Esophagus (tissue), 2 donors: ENCODE data around the gene ZNF555. TPM values are rescaled to one million over a fixed set of nuclear protein-coding genes. Genes with fewer than 3 reads are reported as not detected.

Experiments used
- H3K27ac ChIP-seq, 2 donors: one replicate each; pipeline ENCODE4 v1.5.1; 2013; ENCODE audit warnings: low read depth in 2 of 2, mild to moderate bottlenecking in 2 of 2, inconsistent platforms in 1 of 2, low read length in 1 of 2, moderate library complexity in 1 of 2
- H3K27me3 ChIP-seq, 2 donors: one replicate each; pipeline ENCODE4 v1.6.1; 2013; ENCODE audit warnings: low read length in 2 of 2, control low read depth in 1 of 2, mild to moderate bottlenecking in 1 of 2; ENCODE audit not compliant: insufficient read depth in 2 of 2, control insufficient read depth in 1 of 2
- H3K36me3 ChIP-seq, 2 donors: one replicate each; pipeline ENCODE4 v1.6.1; 2013; ENCODE audit warnings: low read length in 1 of 2; ENCODE audit not compliant: control insufficient read depth in 2 of 2, insufficient read depth in 2 of 2
- H3K4me1 ChIP-seq, 2 donors: one replicate each; pipeline ENCODE4 v1.6.1; 2013; ENCODE audit warnings: low read length in 1 of 2; ENCODE audit not compliant: control insufficient read depth in 2 of 2, insufficient read depth in 2 of 2
- H3K4me3 ChIP-seq, 2 donors: one replicate each; pipeline ENCODE4 v1.5.1; 2013; ENCODE audit warnings: low read length in 2 of 2, mild to moderate bottlenecking in 2 of 2, low read depth in 1 of 2, moderate library complexity in 1 of 2
- H3K9me3 ChIP-seq, 2 donors: one replicate each; pipeline ENCODE4 v1.6.1; 2013; ENCODE audit warnings: mild to moderate bottlenecking in 2 of 2, low read depth in 1 of 2, low read length in 1 of 2, moderate library complexity in 1 of 2; ENCODE audit not compliant: control insufficient read depth in 2 of 2, insufficient read depth in 1 of 2
- WGBS, 2 donors: extraction: QIAGEN DNeasy Blood & Tissue Kit; methylation state at CpG; one replicate each; pipeline ENCODE4 v1.1.7; 2013; 5-methylcytosine and 5-hydroxymethylcytosine counted together
- polyA plus RNA-seq, 2 donors: library from polyadenylated mRNA; stranded (reverse); fragments of 200-250 nt; gene quantifications; one replicate each; pipeline ENCODE4 v1.2.3, GENCODE V29; 2013
- donor health status: healthy with polysubstance abuse.
- donor health status: Bipolar disorder and iron deficiency.

ZNF555 gene
- polyA plus RNA-seq, 2 donors, result 1.2 to 2.4 TPM

DNA sequence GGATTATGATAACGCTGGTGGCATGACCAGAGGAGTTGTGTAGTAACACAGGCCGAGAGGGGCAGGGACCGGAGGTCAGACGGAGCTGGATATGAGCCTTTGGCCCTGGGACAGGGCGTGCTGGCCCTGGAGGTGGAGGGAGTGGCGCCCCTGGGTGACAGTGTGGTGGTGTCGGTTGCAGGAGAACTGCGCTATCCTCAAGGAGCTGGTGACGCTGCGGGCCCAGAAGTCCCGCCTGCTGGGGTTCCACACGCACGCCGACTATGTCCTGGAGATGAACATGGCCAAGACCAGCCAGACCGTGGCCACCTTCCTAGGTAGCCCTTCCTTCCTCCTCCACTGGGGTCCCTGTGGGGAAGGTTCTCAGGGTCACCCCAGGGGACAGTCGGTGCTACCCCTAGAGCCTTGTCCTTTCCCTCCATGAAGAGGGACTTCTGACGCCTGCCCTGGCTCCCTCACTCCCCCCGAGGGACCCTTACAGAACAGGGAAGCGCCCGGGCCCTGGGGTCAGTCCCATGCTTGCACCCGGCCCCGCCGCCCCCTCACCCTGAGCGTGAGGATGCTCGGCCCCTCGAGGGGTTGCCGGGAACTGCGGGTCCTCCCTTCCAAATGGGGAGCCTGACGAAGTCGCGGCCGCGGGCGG is 34.4 kb upstream of the ZNF555 start:
- no peaks in the 10 kb centered on the region for H3K4me1 ChIP-seq
- no peak overlapping the region for H3K4me3 ChIP-seq
- peaks cover 0 to 2% of the 10 kb centered on the region in 2 donors for H3K9me3 ChIP-seq
- 95 to 96% methylated on average over 34 of the region's 34 CpGs for WGBS, 2 donors
- H3K27me3 ChIP-seq, result no peaks in the 10 kb centered on the region
- no peak overlapping the region for H3K27ac ChIP-seq
- H3K36me3 ChIP-seq, result peaks cover 5 to 76% of the 10 kb centered on the region in 2 donors

- Histone ChIP-seq H3K36me3 (peaks cover 5 to 75% of the 10 kb centered on the region in 2 donors), H3K27ac (no peak overlapping the region), H3K4me1 (no peaks in the 10 kb centered on the region), H3K9me3 (peaks cover 0 to 2% of the 10 kb centered on the region in 2 donors), H3K4me3 (no peak overlapping the region), H3K27me3 (no peaks in the 10 kb centered on the region)
- WGBS, 2 donors, result 95 to 96% methylated on average over 56 of the region's 56 CpGs
These were observed 33.7 kb upstream of the ZNF555 start for GRCh38 chr19:2807379-2808128.

GRCh38 chr19:2808129-2808941 is 32.9 kb upstream of the ZNF555 start:
- Histone ChIP-seq H3K27me3 (no peaks in the 10 kb centered on the region), H3K9me3 (peaks cover 0 to 2% of the 10 kb centered on the region in 2 donors), H3K4me3 (no peak overlapping the region), H3K4me1 (no peaks in the 10 kb centered on the region), H3K36me3 (peaks cover 0 to 74% of the 10 kb centered on the region in 2 donors), H3K27ac (no peak overlapping the region)
- 94 to 97% methylated on average over 40 to 41 of the region's 41 CpGs for WGBS, 2 donors

GRCh38 chr19:2809387-2810140 is 31.7 kb upstream of the ZNF555 start:
- no peaks in the 10 kb centered on the region for H3K4me1 ChIP-seq
- WGBS, 2 donors, result 92% methylated on average over 37 of the region's 37 CpGs

DNA sequence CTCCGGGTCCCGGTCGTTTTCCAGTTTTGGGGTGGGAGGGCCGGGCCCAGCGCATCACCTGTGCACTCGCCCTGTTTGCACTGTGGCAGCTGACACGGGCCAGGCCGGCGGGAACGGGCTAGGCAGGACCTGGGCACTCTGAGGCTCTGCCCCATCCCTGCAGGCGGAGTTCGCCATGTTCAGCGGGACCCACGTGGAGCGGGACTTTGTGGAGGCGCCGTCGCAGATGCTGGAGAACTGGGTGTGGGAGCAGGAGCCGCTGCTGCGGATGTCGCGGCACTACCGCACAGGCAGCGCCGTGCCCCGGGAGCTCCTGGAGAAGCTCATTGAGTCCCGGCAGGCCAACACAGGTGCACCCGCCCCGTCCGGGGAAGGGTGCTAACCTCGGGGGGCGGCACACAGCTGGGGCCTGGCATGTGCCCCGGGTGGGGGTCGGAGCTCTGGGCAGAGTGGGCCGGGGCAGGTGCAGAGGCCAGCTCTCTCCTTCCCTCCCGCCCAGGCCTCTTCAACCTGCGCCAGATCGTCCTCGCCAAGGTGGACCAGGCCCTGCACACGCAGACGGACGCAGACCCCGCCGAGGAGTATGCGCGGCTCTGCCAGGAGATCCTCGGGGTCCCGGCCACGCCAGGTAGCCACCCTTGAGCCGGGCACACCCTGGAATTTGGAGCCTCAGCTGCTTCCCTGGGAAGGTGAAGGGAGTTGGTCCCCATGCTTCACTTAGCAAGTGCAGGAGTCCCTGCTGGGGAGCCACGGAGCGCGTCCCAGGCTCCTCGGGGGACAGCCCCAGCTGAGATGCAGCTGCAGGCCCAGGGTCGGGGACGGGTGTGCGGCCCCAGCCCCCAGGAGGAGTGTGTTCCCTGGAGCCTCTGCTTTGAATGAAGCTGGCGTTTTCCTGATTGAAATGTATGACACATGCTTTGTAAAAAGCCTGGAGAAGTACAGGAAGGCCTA is 30.9 kb upstream of the ZNF555 start:
- Histone ChIP-seq H3K36me3 (peaks cover 0 to 63% of the 10 kb centered on the region in 2 donors), H3K9me3 (peaks cover 0 to 2% of the 10 kb centered on the region in 2 donors), H3K27ac (no peak overlapping the region), H3K27me3 (no peaks in the 10 kb centered on the region), H3K4me3 (no peak overlapping the region), H3K4me1 (no peaks in the 10 kb centered on the region)
- 94% methylated on average over 58 of the region's 58 CpGs for WGBS, 2 donors

More at GRCh38 chr19:2809387-2810140, 31.7 kb upstream of the ZNF555 start:
- no peak overlapping the region for H3K27ac ChIP-seq
- H3K36me3 ChIP-seq, result peaks cover 0 to 70% of the 10 kb centered on the region in 2 donors
- H3K4me3 ChIP-seq, result no peak overlapping the region
- H3K27me3 ChIP-seq, result no peaks in the 10 kb centered on the region
- peaks cover 0 to 2% of the 10 kb centered on the region in 2 donors for H3K9me3 ChIP-seq

GRCh38 chr19:2811221-2811722 is 30.0 kb upstream of the ZNF555 start:
- H3K9me3 ChIP-seq, result peaks cover 0 to 2% of the 10 kb centered on the region in 2 donors
- no peaks in the 10 kb centered on the region for H3K4me1 ChIP-seq
- peaks cover 0 to 59% of the 10 kb centered on the region in 2 donors for H3K36me3 ChIP-seq
- H3K27me3 ChIP-seq, result no peaks in the 10 kb centered on the region
- 91 to 95% methylated on average over 20 of the region's 20 CpGs for WGBS, 2 donors
- no peak overlapping the region for H3K4me3 ChIP-seq
- no peak overlapping the region for H3K27ac ChIP-seq

- H3K36me3 ChIP-seq, result peaks cover 0 to 54% of the 10 kb centered on the region in 2 donors
- WGBS, 2 donors, result 85 to 93% methylated on average over 29 to 34 of the region's 34 CpGs
- H3K27me3 ChIP-seq, result no peaks in the 10 kb centered on the region
- H3K9me3 ChIP-seq, result peaks cover 0 to 2% of the 10 kb centered on the region in 2 donors
- H3K4me3 ChIP-seq, result no peak overlapping the region
- H3K27ac ChIP-seq, result no peak overlapping the region
- H3K4me1 ChIP-seq, result no peaks in the 10 kb centered on the region
These were observed 29.4 kb upstream of the ZNF555 start for GRCh38 chr19:2811735-2812413.
